GM12873 (cell line): ENCODE results near the gene MELK.

Experiments used
- TF ChIP-seq, protein P1 (sequence below): IDR thresholded peaks from 2 replicates; pipeline ENCODE4 v1.5.1; 2012; ENCODE audit warnings: low read depth, mild to moderate bottlenecking, moderate library complexity, low read length, control low read depth; ENCODE audit not compliant: insufficient read depth; ENCODE audit errors: missing control alignments

MELK gene

GRCh38 chr9:36679710-36680109 is 107.0 kb downstream of the MELK start:
- TF ChIP-seq, protein P1, sequence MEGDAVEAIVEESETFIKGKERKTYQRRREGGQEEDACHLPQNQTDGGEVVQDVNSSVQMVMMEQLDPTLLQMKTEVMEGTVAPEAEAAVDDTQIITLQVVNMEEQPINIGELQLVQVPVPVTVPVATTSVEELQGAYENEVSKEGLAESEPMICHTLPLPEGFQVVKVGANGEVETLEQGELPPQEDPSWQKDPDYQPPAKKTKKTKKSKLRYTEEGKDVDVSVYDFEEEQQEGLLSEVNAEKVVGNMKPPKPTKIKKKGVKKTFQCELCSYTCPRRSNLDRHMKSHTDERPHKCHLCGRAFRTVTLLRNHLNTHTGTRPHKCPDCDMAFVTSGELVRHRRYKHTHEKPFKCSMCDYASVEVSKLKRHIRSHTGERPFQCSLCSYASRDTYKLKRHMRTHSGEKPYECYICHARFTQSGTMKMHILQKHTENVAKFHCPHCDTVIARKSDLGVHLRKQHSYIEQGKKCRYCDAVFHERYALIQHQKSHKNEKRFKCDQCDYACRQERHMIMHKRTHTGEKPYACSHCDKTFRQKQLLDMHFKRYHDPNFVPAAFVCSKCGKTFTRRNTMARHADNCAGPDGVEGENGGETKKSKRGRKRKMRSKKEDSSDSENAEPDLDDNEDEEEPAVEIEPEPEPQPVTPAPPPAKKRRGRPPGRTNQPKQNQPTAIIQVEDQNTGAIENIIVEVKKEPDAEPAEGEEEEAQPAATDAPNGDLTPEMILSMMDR, result no peak

DNA sequence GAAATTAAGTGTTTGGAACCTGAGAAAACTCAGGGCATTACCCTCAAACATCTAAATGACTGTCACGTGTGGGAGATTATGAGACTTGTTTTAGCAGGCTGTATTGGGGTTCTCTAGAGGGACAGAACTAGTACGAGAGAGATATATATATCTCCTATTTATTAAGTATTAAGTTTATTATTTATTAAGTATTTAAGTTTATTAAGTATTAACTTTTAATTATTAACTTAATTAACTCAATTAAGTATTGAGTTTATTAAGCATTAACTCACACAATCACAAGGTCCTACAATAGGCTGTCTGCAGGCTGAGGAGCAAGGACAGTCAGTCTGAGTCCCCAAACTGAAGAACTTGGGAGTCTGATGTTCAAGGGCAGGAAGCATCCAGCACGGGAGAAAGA is 113.8 kb downstream of the MELK start:
- TF ChIP-seq, protein P1, result no peak

DNA sequence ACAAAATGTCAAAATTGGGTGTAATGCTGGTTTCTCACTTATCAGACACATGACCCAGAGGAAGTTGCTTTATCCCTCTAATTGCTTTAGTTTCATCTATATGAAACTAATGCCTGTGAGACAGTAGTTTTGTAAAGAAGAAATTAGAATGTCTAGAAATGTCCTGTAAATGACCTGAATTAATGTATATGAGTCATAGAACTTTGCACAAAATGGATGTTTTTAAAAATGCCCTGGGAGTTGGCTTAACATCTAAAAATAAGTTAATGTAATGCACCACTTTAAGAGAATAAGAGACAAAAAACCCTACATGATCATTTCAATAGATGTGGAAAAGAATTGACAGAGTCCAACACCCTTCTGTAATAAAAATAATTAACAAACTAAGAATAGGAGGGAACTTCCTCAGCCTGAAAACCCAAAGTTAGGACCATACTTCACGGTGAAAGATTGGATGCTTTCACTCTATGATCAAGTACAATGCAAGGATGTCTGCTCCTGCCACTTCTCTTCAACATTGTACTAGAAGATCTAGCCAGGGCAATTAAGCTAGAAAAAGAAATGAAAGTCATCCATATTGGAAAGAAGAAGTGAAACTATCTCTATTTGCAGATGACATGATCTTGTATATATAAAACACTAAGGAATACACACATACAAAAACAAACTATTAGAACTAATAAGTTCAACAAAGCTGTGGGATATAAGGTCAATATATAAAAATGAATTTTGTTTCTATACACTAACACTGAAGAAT is 117.9 kb downstream of the MELK start:
- TF ChIP-seq, protein P1, result no peak

DNA sequence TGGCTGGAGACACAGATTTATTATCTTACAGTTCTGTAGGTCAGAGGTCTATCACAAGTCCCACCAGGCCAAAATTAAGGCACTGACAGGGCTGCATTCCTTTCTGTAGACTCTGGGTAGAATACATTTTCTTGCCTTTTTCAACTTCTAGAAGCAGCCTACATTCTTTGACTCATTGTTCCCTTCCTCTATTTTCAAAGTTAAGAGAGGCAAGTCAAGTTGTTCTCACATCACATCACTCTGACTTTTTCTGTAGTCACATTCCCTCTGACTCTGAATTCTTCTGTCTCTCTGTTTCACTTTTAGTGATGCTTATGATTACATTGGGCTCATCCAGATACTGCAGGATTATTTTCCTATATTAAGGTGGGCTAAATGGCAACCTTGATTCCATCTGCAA is 119.0 kb downstream of the MELK start:
- TF ChIP-seq, protein P1, result no peak

DNA sequence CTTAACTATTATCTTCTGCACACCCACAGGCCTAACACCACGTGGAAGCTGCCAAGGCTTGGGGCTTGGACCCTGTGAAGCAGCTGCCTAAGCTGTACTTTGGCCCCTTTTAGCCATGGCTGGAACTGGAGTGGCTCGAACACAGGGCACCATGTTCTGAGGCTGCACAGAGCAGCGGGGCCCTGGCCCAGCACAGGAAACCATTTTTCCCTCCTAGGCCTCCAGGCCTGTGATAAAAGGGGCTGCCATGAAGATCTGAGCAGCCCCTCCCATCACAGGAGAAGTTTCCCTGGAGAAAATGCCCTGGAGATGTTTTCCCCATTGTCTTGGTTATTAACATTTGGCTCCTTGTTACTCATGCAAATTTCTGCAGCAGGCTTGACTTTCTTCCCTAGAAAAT is 126.3 kb downstream of the MELK start:
- TF ChIP-seq, protein P1, result no peak

DNA sequence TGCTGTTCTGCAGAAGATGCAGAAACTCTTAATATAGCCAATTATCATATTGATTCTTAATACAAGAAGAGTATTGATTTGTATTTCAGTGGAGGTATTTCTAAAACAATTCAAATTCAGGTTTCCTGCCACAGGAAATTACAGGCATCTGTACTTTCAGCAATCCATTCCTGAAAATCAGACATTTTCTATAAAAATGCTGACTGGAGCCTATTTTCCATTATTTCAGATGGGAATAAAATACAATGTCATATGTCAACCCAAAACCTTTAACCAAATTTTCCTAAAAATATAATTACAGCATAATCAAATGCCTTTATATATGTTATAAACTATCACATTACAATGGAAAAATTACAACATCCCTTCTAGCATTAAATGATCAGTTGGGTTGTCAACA is 131.5 kb downstream of the MELK start:
- TF ChIP-seq, protein P1, result no peak

DNA sequence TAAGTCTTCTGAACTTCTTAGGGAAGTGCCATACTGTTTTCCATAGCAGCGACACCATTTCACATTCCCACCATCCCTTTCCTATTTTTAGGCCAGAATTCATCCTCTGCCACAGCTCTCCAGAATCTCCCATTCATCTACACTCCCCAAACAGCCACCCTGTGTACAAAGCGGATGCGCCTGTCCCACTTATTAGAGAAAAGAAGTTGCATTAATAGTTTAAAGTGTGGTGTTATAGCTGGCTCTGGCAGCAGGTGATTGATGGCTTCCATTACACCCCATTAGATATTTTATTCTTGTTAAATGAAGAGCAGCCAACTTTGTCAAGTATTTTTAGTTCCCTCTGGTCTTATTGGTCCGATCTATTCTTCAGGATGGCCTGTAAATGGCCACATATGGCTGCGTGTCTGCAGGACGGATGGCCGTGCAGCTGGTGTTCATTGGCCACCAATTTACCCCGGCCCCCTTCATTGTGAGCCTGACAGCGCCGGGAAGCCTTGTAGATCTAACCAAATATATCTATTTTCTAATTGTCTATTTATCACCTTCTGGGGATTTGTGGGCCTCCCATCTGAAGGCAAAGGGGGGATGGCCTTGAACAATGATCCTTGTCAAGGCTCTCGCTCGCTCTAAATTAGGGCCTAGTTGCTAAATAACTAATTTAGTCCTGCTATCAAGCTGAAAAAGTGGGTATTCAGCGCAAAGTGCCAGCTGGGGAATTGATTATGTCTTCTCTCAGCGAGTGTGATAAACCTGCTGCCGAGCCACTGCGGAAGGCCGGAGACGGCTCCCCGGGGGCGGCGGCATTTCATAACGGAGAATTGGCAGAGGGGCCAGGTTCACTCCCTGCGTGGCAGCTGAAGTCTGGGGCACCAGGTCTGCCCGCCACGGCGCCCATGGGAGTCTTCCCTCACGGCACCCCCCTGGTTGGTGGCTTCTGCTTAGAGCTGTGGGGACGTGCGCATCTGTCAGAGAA is 141.1 kb downstream of the MELK start:
- TF ChIP-seq, protein P1, result no peak
